Stimulated activated naive CD8-positive, alpha-beta T cell treated with anti-CD3 and anti-CD28 coated beads, Interleukin-15, Interleukin-2, amounts not matched to agents 100 ng/mL and 50 ng/mL, for 24 hours (primary cell): ENCODE data around the gene SEMG2.

Source experiments
- H3K27ac Mint-ChIP-seq: one replicate; pipeline ENCODE4 v1.8.0; 2021; ENCODE audit warnings: mild to moderate bottlenecking, mixed read lengths
- H3K27me3 Mint-ChIP-seq: one replicate; pipeline ENCODE4 v1.8.0; 2021; ENCODE audit warnings: mixed read lengths
- H3K36me3 Mint-ChIP-seq: one replicate; pipeline ENCODE4 v1.8.0; 2021; ENCODE audit warnings: low read depth, mixed read lengths
- H3K4me1 Mint-ChIP-seq: one replicate; pipeline ENCODE4 v1.8.0; 2021; ENCODE audit warnings: low read depth, mixed read lengths
- H3K4me3 Mint-ChIP-seq: one replicate; pipeline ENCODE4 v1.8.0; 2021; ENCODE audit warnings: mild to moderate bottlenecking, mixed read lengths
- H3K9me3 Mint-ChIP-seq: one replicate; pipeline ENCODE4 v1.8.0; 2021; ENCODE audit warnings: mixed read lengths

Gene SEMG2

DNA sequence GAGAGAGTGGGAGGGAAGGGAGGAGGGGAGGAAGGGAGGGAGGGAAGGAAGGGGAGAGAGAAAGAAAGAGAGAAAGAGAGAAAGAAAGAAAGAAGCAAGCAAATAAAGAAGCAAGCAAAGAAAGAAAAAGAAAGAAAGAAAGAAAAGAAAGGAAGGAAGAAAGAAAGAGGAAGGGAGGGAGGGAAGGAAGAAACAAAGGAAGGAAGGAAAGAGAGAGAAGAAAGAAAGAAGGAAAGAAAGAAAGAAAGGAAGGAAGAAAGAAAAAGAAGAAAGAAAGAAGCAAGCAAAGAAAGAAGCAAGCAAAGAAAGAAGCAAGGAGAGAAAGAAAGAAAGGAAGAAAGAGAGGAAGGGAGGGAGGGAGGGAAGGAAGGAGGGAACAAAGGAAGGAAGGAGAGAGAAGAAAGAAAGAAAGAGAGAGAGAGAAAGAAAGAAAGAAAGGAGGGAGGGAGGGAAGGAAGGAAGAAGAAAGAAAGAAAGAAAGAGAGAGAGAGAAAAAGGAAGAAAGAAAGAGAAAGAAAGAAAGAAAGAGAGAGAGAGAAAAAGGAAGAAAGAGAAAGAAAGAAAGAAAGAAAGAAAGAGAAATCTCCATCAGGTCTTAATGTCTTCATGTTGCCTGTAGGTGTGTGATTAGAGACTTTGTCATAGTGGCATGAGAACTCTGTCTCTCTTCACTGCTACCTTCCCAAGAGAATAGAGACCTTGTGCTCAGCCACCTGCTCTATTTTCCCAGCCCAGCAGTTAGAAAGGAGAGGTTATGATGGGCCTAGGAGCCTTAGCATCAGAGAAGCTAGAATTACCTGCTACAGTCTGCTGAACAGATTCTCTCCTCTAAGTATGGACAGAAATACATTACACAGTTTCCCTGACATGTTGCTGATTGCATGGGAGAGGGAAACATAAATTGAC lies 9.4 kb upstream of the SEMG2 start:
- Mint-ChIP-seq H3K27me3 (peaks cover 30% of the 10 kb centered on the region), H3K4me1 (no peaks in the 10 kb centered on the region), H3K27ac (no peak overlapping the region)

DNA sequence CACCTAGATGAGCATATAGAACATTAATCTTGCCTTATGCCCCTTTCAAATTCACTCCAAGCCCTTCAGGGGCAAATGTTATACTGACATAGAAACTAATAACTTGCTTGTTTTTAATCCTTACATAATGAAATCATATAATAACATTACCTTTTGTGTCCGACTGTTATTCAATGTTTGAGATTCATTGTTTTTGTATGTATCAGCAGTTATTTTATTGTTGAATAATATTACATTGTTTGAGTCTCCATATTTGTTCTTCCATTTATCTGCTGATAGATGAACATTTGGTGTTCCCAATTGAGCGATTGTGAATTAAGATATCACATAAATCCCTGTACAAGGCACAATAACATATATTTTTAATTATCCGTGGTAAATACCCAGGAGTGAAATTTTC lies 8.3 kb upstream of the SEMG2 start:
- Mint-ChIP-seq H3K27ac (no peak overlapping the region), H3K27me3 (peaks cover 33% of the 10 kb centered on the region), H3K36me3 (no peaks in the 10 kb centered on the region), H3K4me3 (no peak overlapping the region), H3K9me3 (no peaks in the 10 kb centered on the region), H3K4me1 (no peaks in the 10 kb centered on the region)

More for the DNA sequence above, 9.4 kb upstream of the SEMG2 start:
- Mint-ChIP-seq H3K9me3 (no peaks in the 10 kb centered on the region), H3K36me3 (no peaks in the 10 kb centered on the region), H3K4me3 (no peak overlapping the region)

DNA sequence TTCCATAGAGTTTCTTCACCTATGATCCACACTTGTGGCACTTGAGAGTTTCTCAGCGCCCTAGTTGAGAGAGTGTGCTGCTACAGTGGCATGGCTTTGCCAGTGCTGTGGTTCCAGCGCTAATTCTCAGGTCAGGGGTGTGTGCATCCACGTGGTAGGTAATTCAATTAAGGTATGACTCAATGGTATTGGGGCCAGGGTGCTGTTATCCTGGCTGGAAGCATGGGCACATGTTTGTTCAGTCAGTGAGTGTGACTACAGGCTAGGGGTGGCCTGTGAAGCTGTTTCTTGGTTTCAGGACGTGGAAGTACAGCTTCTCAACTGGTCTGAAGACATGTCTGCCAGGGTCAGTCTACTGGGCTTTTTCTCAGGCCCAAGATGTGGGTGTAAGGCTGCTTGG lies 3.0 kb upstream of the SEMG2 start:
- Mint-ChIP-seq H3K4me3 (no peak overlapping the region), H3K9me3 (no peaks in the 10 kb centered on the region), H3K27ac (no peak overlapping the region), H3K4me1 (no peaks in the 10 kb centered on the region), H3K36me3 (no peaks in the 10 kb centered on the region), H3K27me3 (peaks cover 47% of the 10 kb centered on the region)

DNA sequence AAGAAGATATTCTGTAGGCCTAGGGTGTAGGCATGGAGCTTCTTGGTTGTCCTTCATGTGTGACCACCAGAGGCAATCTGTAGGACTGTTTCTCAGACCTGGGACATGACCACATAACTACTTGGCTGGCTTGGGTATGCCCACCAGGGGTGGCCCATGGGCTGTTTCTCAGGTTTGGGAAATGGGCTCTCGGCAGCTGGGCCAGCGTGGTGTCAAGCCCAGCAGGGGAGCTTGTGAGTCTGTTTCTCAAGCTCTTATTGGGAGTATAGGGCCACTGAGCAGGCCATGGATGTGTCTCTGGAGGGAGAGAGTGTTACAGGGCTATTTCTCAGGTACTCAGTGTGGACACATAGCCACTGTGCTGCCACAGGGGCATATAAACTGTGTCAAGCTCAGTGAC lies 2.5 kb upstream of the SEMG2 start:
- Mint-ChIP-seq H3K36me3 (no peaks in the 10 kb centered on the region), H3K4me3 (no peak overlapping the region), H3K9me3 (no peaks in the 10 kb centered on the region), H3K4me1 (no peaks in the 10 kb centered on the region), H3K27ac (no peak overlapping the region), H3K27me3 (peaks cover 45% of the 10 kb centered on the region)

DNA sequence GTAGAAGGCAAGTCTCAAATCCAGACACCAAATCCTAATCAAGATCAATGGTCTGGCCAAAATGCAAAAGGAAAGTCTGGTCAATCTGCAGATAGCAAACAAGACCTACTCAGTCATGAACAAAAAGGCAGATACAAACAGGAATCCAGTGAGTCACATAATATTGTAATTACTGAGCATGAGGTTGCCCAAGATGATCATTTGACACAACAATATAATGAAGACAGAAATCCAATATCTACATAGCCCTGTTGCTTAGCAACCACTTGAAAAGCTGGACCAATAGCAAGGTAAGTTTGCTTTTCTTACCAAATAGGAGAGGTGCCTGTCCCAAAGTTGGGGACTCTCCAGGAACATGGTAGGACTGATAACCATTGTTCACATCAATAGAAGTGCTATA lies 2.0 kb downstream of the SEMG2 start:
- Mint-ChIP-seq H3K27me3 (peaks cover 50% of the 10 kb centered on the region), H3K4me1 (no peaks in the 10 kb centered on the region), H3K27ac (no peak overlapping the region), H3K4me3 (no peak overlapping the region), H3K36me3 (no peaks in the 10 kb centered on the region), H3K9me3 (no peaks in the 10 kb centered on the region)

DNA sequence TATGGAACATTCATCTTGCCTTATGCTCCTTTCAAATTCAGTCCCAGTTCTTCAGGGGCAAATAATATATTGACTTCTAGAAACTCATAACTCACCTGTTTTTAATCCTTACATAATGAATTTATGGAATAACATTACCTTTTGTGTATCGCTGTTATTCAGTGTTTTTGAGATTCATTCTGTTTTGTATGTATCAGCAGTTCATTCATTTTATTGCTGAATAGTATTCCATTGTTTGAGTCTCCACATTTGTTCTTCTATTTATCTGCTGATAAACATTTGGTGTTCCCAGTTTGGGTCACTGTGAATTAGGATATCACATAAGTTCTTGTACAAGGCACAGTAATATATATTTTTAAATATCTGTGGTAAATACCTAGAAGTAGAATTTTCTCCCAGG lies 5.1 kb downstream of the SEMG2 start:
- H3K9me3 Mint-ChIP-seq: no peaks in the 10 kb centered on the region
- H3K4me3 Mint-ChIP-seq: no peak overlapping the region
- no peaks in the 10 kb centered on the region for H3K4me1 Mint-ChIP-seq
- H3K27me3 Mint-ChIP-seq: peaks cover 55% of the 10 kb centered on the region
- no peak overlapping the region for H3K27ac Mint-ChIP-seq
- no peaks in the 10 kb centered on the region for H3K36me3 Mint-ChIP-seq

DNA sequence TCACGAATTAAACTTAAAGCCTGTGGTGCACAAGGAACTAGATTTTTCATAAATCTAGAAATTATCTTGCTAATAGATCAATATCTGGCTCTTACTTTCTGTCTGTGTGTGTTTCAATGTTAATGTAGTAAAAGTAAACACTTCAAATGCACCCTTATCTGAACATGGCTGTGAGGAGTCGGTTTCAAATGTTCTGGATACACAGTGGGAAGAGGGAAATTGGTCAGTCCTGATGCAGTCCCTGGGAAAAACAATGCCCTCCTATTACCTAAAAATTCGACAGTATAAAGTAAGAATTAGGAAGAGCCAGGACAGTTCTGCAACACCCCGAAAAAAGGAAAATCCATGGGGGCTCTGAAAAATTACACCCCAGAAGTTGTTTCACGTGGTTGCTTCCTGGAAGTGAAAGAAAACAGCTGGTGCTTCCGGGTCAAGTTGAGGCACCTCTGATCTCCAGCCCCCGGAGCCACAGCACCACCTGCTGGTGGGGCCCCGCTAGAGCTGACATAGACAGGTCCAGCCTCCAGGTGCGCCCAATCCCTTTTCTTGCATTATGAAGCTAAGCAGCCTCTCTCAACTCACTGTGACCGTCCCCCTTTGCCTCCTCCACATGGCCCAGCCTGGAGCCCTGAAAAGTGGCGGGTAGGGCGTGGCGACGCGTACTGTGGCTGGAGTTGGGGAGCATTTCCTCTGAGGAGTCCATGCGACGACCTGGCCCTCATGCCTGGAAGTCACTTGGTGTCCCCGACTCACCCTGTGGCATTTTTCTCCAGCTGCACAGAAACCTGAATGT lies 8.3 kb downstream of the SEMG2 start:
- Mint-ChIP-seq H3K27me3 (peaks cover 62% of the 10 kb centered on the region), H3K4me1 (no peaks in the 10 kb centered on the region), H3K9me3 (peaks cover 5% of the 10 kb centered on the region), H3K36me3 (no peaks in the 10 kb centered on the region), H3K4me3 (no peak overlapping the region), H3K27ac (no peak overlapping the region)

DNA sequence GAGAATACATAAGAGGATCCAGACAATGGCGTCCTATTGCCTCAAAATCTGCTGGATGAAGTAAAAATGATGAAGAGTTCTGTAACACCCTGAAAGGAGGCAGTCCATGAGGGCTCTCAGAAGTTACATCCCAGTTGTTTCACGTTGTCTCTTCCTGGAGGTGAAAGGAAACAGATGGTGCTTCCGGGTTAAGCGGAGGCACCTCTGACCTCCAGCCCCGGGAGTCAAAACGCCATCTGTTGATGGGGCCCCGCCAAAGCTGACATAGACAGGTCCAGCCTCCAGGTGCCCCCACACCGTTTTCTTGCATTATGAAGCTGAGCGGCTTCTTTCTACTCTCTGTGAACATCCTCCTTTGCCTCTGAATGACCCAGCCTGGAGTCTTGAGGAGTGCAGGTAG lies 9.5 kb downstream of the SEMG2 start:
- Mint-ChIP-seq H3K4me3 (no peak overlapping the region), H3K27me3 (peaks cover 58% of the 10 kb centered on the region), H3K36me3 (no peaks in the 10 kb centered on the region), H3K4me1 (no peaks in the 10 kb centered on the region), H3K27ac (no peak overlapping the region), H3K9me3 (peaks cover 9% of the 10 kb centered on the region)

DNA sequence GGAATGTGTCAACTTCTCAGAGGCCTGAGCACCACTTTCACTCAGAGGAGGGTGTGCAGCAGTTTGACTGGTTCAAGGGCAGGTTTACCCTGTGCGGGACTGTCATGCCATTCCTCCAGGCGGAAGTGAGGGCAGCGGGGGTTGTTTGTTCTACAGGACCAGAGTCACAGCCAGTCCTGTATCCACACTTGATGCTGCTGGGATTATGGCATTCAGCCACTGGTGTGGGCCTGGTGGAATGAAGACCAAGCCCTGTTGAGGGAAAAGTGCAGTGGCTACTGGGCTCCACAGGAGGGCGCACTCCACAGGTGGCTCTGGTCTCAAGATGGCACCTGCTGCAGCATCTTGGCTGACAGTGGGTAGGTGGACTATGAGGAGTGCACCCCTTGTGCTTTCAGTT lies 14.8 kb downstream of the SEMG2 start:
- Mint-ChIP-seq H3K9me3 (peaks cover 13% of the 10 kb centered on the region), H3K27me3 (peaks cover 54% of the 10 kb centered on the region), H3K27ac (no peak overlapping the region), H3K4me3 (no peak overlapping the region), H3K36me3 (no peaks in the 10 kb centered on the region), H3K4me1 (no peaks in the 10 kb centered on the region)

DNA sequence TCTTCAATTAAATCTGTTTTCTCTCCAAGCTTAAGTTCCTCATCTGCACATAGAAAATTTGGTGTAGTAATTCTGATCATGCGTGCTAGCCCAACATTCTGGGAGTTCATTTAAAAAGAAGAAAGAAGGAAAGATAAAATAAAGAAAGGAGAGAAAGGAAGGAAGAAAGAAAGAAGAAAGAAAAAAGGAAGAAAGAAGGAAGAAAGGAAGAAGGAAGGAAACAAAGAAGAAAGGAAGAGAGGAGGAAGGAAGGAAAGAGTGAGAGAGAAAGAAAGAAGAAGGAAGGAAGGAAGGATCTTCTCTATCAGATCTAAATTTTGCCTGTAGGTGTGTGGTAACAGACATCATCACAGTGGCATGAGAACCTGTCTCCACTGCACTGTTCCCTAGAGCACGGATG lies 17.0 kb downstream of the SEMG2 start:
- Mint-ChIP-seq H3K9me3 (peaks cover 13% of the 10 kb centered on the region), H3K4me1 (no peaks in the 10 kb centered on the region), H3K27ac (no peak overlapping the region), H3K4me3 (no peak overlapping the region), H3K36me3 (no peaks in the 10 kb centered on the region), H3K27me3 (peaks cover 53% of the 10 kb centered on the region)

DNA sequence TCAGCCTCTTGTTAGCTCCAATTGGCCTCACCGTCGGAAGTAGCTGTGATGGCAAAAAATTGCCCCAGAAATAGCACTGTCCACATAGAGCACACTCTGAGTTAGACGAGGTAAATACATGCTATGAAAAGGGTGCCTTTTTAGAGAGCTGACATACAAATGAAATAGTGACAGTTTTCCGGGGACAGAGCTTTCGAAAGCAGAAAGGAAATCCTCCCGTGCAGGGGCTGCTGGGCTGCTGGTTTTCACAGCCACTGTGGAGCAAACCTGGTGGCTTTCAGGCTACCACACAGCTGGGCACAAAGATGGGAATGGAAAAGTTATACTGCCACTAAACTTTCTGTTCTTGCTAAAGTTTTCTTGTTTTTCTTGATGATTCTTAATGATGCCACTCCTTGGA lies 24.9 kb downstream of the SEMG2 start:
- Mint-ChIP-seq H3K4me3 (no peak overlapping the region), H3K4me1 (no peaks in the 10 kb centered on the region), H3K27me3 (peaks cover 69% of the 10 kb centered on the region), H3K36me3 (no peaks in the 10 kb centered on the region), H3K27ac (no peak overlapping the region), H3K9me3 (no peaks in the 10 kb centered on the region)

DNA sequence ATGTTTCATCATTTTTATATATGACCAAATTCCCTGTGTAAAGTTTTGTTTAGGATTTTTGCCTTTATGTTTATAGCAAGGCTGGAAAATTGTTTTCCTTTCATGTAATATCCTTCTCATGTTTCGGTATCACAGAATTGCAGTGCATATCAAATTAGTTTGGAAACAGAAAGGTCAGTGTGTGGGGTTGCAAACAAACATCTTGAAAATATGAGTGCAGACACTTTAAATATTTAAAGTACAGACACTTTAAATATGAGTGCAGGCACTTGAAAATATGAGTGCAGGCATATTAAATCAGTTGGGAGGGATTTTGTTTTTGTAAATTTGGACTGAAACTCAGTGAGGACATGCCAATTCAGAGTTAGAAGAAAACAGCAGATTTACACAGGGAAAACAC lies 26.7 kb downstream of the SEMG2 start:
- Mint-ChIP-seq H3K27me3 (peaks cover 76% of the 10 kb centered on the region), H3K27ac (no peak overlapping the region), H3K4me1 (no peaks in the 10 kb centered on the region), H3K36me3 (no peaks in the 10 kb centered on the region), H3K4me3 (no peak overlapping the region), H3K9me3 (no peaks in the 10 kb centered on the region)

DNA sequence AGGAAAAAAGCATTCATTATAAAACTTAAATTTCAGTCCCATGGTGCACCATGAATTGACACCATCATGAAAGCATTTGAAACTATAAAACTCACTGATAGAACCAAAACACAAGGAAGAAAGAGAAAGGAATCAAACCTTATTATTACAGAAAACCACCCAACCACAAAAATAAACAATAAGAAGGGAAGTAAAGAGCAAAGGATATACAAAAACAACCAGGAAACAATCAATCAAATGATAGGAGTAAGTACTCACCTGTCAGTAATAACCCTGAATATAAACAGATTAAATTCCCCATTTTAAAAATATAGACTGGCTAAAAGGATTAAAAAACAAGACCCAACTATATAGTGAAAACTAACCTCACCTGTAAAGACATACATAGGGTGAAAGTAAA lies 27.4 kb downstream of the SEMG2 start:
- H3K27ac Mint-ChIP-seq: no peak overlapping the region
- no peaks in the 10 kb centered on the region for H3K9me3 Mint-ChIP-seq
- peaks cover 74% of the 10 kb centered on the region for H3K27me3 Mint-ChIP-seq
- no peaks in the 10 kb centered on the region for H3K36me3 Mint-ChIP-seq
- H3K4me3 Mint-ChIP-seq: no peak overlapping the region
- no peaks in the 10 kb centered on the region for H3K4me1 Mint-ChIP-seq

DNA sequence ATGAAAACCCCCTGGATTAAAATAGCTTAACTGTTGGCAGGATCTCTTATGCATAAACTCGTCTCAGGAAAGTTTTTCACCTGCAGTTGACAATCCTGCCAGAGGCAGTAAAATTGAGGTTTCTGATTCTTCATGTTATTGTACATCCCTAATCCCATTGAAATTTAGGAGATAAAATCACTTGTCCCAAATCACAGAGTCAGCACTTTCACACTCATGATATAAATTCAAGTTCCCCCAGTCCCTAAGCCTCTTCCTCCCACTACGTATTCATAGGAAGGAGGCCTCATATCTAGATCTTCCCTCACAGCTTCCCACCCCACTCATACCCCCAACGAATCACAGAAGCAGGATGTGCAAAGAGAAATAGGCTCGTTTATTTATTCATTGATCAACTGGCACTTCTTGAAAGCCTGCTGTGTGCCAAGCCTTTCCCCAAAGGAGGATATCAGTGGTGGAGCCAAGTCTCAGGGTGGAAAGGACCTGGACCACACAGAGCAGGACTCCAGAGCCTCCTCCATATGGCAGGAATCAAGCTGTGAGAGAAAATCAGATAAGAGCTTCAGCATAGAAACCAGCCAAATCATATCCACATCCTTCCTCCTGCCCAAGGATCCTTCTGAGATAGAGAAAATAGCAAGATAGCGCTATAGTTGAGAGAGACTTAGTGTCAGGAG lies 30.8 kb downstream of the SEMG2 start:
- no peaks in the 10 kb centered on the region for H3K9me3 Mint-ChIP-seq
- no peak overlapping the region for H3K4me3 Mint-ChIP-seq
- no peaks in the 10 kb centered on the region for H3K36me3 Mint-ChIP-seq
- H3K27me3 Mint-ChIP-seq: peaks cover 61% of the 10 kb centered on the region
- no peaks in the 10 kb centered on the region for H3K4me1 Mint-ChIP-seq
- no peak overlapping the region for H3K27ac Mint-ChIP-seq

DNA sequence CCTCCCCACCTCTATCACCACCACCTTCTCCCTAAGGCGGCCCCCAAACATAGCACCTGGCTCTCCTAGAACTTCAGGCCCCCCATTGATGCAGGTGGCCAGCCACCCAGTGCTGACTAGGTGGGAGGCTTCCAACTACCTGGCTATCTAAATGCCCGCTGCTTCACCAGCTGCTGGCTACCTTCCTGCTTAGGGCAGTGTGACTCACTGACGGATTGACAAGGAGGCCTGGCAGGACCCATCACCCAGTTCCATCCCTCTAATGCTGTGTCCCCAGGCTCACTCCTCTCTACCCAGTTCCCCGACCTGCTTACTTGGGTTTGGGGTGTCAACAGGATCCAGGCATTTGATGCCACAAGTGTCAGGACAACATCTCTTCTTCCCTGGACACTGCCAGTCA lies 32.1 kb downstream of the SEMG2 start:
- H3K27me3 Mint-ChIP-seq: peaks cover 51% of the 10 kb centered on the region
- no peak overlapping the region for H3K27ac Mint-ChIP-seq
- H3K4me1 Mint-ChIP-seq: no peaks in the 10 kb centered on the region
- no peaks in the 10 kb centered on the region for H3K36me3 Mint-ChIP-seq
- H3K4me3 Mint-ChIP-seq: no peak overlapping the region
- H3K9me3 Mint-ChIP-seq: no peaks in the 10 kb centered on the region
